NT2/D1 (cell line): ENCODE data around the gene URGCP.

Source experiments
- YY1 ChIP-seq: IDR thresholded peaks from 2 replicates; pipeline ENCODE4 v1.6.1; 2011; ENCODE audit not compliant: insufficient read length, insufficient read depth
- ZNF274 ChIP-seq: IDR thresholded peaks from 2 replicates; pipeline ENCODE4 v1.6.1; 2011; ENCODE audit warnings: mild to moderate bottlenecking, low read depth, low read length

DNA sequence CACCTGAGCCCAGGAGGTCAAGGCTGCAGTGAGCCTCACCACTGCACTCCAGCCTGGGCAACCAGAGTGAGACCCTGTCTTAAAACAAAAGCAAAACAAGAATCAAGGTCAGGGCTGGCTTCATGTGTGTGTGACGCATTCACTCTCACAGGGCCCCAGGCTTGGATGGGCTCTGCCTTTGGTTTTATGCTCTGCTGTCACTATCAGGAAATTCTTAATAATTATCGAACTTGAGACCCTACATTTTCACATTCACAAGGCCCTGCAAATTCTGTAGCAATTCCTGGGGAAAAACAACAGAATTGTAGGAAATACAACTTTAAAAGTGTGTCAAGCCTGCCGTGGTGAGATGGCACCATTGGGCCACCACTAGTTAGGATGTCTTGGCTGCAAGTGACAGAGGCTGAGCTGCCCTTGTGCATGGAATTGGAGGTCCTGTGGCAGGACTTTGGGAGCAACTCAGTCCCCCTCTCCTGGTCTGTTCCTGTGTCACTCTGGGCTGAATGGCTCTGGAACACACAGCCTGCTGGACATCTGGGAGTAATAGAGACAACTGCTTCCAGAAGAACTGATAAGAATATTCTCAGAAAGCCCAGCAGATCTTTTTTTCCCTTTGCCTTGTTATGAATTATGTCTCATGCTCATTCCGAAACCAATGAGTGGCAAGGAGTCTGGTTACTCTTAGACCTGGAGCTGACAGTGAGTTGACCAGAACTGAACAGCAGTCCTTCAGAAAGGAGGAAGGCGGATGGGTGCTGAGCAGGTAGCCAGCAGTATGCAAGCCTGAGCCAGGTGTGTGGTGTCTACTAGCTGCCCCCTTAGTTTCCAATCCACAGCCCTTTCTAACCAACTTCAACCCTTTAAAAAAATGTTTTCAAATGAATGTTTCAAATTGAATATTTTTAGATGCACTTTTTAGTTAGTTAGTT lies 23.4 kb upstream of the URGCP start:
- TF ChIP-seq ZNF274: no peak
- TF ChIP-seq YY1: no peak
